Thymus (tissue), 11 donors: ENCODE results near the gene MDGA2. TPM values are rescaled to one million over a fixed set of nuclear protein-coding genes. Genes with fewer than 3 reads are reported as not detected.

Experiments used
- DNase-seq, 9 donors: peaks; one replicate each; pipeline ENCODE4 v3.0.0-alpha.2; 2013; ENCODE audit warnings: low spot score in 9 of 9, low read depth in 6 of 9, missing footprints in 1 of 9
- H3K27ac ChIP-seq, 2 donors: one replicate each; pipeline ENCODE4 v1.5.1; 2013; ENCODE audit warnings: control low read depth in 1 of 2, low read depth in 1 of 2, low read length in 1 of 2, mild to moderate bottlenecking in 1 of 2, moderate library complexity in 1 of 2
- H3K27me3 ChIP-seq, 2 donors: one replicate each; pipeline ENCODE4 v1.5.1; 2013; ENCODE audit warnings: low read length in 1 of 2; ENCODE audit not compliant: control insufficient read depth in 2 of 2, insufficient read depth in 1 of 2
- H3K36me3 ChIP-seq, 2 donors: one replicate each; pipeline ENCODE4 v1.5.1; 2013; ENCODE audit warnings: low read length in 1 of 2, mild to moderate bottlenecking in 1 of 2, moderate library complexity in 1 of 2; ENCODE audit not compliant: control insufficient read depth in 2 of 2, insufficient read depth in 2 of 2
- H3K4me1 ChIP-seq, 2 donors: one replicate each; pipeline ENCODE4 v1.5.1; 2013; ENCODE audit warnings: low read length in 2 of 2; ENCODE audit not compliant: control insufficient read depth in 2 of 2, insufficient read depth in 2 of 2
- H3K4me3 ChIP-seq, 2 donors: one replicate each; pipeline ENCODE4 v1.5.1; 2013; ENCODE audit warnings: low read length in 2 of 2, control low read depth in 1 of 2, mild to moderate bottlenecking in 1 of 2
- H3K9me3 ChIP-seq, 2 donors: one replicate each; pipeline ENCODE4 v1.5.1; 2013; ENCODE audit warnings: low read length in 1 of 2, mild to moderate bottlenecking in 1 of 2; ENCODE audit not compliant: control insufficient read depth in 2 of 2, insufficient read depth in 1 of 2
- WGBS: extraction: QIAGEN DNeasy Blood & Tissue Kit; methylation state at CpG from one replicate; pipeline ENCODE4 v1.1.7; 2013; 5-methylcytosine and 5-hydroxymethylcytosine counted together
- polyA plus RNA-seq: library from polyadenylated mRNA; stranded (reverse); fragments of 200-250 nt; gene quantifications from one replicate; pipeline ENCODE4 v1.2.3, GENCODE V29; 2013
- total RNA-seq: library from RNA; stranded (reverse); fragments of 120-200 nt; gene quantifications from one replicate; pipeline ENCODE4 v1.2.4, GENCODE V29; 2013
- donor health status: healthy.

MDGA2 gene
- total and polyA plus RNA-seq, 2 donors = 0.02 to 0.09 TPM

DNA sequence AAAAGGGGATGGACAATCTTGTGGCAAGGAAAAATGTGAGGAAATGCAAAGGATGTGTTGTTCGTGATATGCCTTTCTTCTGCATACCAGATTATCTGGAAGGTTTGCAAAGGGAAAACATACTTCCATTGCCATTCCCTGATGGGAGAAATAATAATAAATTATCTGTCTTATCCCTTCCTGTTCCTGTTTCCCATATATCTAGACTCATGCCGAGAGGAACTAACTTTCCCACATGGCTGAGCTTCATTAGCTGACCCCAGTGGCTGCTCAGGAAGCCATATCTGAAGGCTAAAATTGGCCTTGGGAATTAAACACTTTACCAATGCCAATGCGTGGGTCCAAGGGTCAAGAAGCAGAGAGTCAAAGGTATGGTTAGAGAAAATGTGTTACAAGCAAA lies 439.8 kb downstream of the MDGA2 start:
- no peaks in the 10 kb centered on the region for H3K36me3 ChIP-seq
- 93% methylated on average over 3 of the region's 3 CpGs for WGBS
- H3K27me3 ChIP-seq = no peaks in the 10 kb centered on the region

DNA sequence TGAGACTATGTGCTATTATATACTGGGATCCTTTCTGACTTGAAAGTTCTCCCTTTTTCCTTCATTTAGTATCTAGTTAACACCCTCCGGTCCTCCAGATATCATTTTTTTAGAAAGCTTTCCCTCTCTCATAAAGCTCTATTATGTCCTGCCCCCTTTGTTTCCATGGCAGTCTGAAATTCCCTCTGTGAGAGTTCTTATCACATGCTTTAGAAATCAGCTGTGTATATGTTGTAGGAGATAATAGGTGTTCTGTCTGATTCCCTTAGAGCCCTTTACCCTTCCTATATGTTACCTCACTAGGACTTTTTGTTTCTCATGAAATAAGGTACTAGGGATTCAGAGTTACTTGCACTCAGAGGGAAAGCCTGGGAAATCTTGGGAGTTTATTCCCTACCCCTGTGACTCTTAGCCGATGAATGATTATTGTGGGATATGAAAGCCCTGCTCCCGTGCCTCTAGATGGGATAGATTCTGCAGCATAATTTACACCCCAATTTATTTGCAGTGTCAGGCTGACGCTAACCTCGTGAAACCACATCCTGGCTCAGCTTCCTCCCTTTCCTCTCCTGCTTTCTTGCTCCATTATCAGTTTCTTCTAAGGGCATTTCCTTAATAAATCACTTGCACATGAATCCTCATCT lies 448.4 kb downstream of the MDGA2 start:
- Histone ChIP-seq H3K4me1 (no peaks in the 10 kb centered on the region), H3K4me3 (no peak overlapping the region), H3K36me3 (no peaks in the 10 kb centered on the region), H3K27me3 (no peaks in the 10 kb centered on the region), H3K9me3 (no peaks in the 10 kb centered on the region), H3K27ac (no peak overlapping the region)
- 19% methylated on average over 5 of the region's 5 CpGs for WGBS
- DNase-seq = peak in 3 of 9 donors; percentile 3 to 34 (median 20)

More for the DNA sequence above, 439.8 kb downstream of the MDGA2 start:
- no peak overlapping the region for H3K27ac ChIP-seq
- H3K4me1 ChIP-seq = no peaks in the 10 kb centered on the region
- H3K9me3 ChIP-seq = no peaks in the 10 kb centered on the region
- no peak overlapping the region for H3K4me3 ChIP-seq
- no peak for DNase-seq

DNA sequence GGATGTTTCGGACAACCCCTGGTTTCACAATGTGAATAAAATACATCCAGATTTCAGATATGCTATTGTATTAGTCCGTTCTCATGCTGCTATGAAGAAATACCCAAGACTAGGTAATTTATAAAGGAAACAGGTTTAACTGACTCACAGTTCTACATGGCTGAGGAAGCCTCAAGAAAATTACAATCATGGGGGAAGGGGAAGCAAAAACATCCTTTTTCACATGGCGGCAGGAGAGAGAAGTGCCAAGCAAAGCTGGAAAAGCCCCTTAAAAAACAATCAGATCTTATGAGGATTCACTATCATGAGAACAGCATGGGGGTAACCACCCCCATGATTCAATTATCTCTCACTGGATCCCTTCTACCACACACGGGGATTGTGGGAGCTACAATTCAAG lies 451.7 kb downstream of the MDGA2 start:
- no peaks in the 10 kb centered on the region for H3K27me3 ChIP-seq
- no peak overlapping the region for H3K4me3 ChIP-seq
- H3K27ac ChIP-seq = no peak overlapping the region
- H3K9me3 ChIP-seq = no peaks in the 10 kb centered on the region
- DNase-seq = no peak
- no peaks in the 10 kb centered on the region for H3K36me3 ChIP-seq
- 91% methylated on average over 4 of the region's 4 CpGs for WGBS
- H3K4me1 ChIP-seq = no peaks in the 10 kb centered on the region

DNA sequence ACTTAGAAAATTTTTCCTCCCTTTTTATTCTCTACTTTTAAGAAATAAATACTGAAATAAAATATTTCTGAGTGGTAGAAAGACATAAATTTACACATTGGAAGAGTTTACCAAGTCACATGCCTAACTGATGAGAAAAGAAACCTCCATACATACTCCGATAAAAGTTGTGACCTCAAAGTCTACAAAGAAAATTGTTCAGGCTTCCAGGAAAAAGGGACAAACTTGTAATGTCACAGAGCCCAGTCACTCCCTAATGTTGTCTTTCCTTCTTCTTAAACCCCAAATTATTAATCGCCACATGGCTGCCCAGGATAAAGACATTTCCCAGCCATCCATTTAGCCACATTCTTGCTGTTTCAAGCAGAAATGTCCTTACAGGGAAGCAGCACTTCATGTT lies 455.3 kb downstream of the MDGA2 start:
- H3K27ac ChIP-seq = no peak overlapping the region
- no peak for DNase-seq
- 66% methylated on average over 2 of the region's 2 CpGs for WGBS

DNA sequence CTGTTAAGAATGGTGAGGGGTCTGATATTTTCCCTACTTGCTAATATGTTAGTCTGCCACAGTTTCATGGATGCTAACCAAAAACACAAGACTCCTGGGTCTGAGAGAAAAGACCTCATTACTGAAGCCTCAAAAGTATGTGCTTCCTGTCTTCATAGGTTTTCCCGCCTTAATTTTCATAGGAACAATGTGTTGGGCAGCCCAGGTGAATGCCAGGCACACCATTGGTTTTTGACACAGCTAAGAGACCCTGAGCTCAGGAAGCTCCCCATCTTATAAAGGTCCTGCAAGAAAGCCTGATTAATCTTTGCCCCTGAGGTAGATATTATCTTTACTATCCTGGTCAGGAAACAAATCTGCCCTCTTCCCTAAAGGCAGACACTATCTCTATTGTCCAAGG lies 464.1 kb downstream of the MDGA2 start:
- Histone ChIP-seq H3K4me3 (no peak overlapping the region), H3K9me3 (no peaks in the 10 kb centered on the region), H3K36me3 (no peaks in the 10 kb centered on the region), H3K27ac (no peak overlapping the region), H3K4me1 (no peaks in the 10 kb centered on the region), H3K27me3 (no peaks in the 10 kb centered on the region)
- 93% methylated on average over 1 of the region's 1 CpG for WGBS
- no peak for DNase-seq

More for the DNA sequence above, 455.3 kb downstream of the MDGA2 start:
- Histone ChIP-seq H3K4me1 (no peaks in the 10 kb centered on the region), H3K9me3 (no peaks in the 10 kb centered on the region), H3K4me3 (no peak overlapping the region), H3K27me3 (no peaks in the 10 kb centered on the region), H3K36me3 (no peaks in the 10 kb centered on the region)

DNA sequence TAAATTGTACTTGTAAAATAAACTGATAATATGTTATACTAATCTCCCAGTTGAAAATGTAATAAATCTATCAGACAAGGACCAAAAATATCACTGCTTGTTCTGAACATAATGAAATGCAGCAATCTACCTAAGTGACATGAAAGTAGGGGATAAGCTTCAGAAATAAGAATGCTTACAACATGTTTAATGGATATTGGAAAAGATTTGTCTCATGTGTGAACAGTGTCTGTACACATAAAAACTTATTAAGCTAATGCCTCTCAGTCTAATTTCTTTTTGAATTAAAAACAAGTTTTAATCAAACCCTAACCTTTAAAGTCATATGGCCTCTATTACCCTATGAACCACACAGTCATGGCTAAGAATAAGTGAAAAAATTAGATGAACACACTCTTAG lies 465.3 kb downstream of the MDGA2 start:
- Histone ChIP-seq H3K9me3 (no peaks in the 10 kb centered on the region), H3K4me1 (no peaks in the 10 kb centered on the region), H3K36me3 (no peaks in the 10 kb centered on the region), H3K4me3 (no peak overlapping the region), H3K27me3 (no peaks in the 10 kb centered on the region), H3K27ac (no peak overlapping the region)
- no peak for DNase-seq

DNA sequence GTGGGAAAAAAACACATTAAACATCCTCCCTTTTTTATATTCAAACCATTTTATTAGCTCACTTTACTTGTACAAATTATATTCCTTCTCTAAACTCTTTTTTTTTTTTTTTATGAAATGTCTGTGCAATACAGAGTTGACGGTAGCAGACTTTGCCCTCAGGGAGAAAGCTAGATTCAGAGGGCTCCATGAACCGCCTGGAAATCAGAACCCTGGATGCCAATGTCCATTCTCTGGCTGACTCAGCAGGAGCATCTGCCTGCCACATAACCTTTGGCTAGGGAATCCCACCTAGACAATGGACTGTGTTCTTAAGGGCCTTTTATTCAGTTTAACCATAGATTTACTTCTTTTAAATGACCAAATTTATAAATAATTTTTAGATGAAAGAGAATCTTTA lies 467.0 kb downstream of the MDGA2 start:
- Histone ChIP-seq H3K36me3 (no peaks in the 10 kb centered on the region), H3K4me3 (no peak overlapping the region), H3K4me1 (no peaks in the 10 kb centered on the region), H3K9me3 (no peaks in the 10 kb centered on the region), H3K27ac (no peak overlapping the region), H3K27me3 (no peaks in the 10 kb centered on the region)
- 95% methylated on average over 2 of the region's 2 CpGs for WGBS
- DNase-seq = no peak

DNA sequence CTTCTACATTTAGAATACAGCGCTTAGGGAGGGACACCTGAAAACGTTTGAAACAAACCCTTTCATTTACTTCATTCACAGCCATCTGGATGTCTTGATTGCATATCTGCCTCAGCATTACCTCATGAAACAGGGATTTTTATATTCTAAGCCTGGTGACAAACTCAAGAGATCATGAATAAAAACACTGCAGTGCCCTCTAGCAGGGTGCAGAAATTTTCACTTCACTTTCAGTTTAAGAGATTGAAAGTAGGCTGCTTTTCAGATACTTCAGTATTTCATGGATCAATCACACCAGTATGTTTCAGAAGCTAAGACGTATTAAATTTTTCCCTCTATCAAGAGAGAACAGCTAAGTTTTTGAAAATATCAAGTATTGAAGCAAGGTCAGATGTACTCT lies 467.8 kb downstream of the MDGA2 start:
- WGBS = 64% methylated on average over 3 of the region's 3 CpGs
- no peaks in the 10 kb centered on the region for H3K9me3 ChIP-seq
- DNase-seq = no peak
- H3K36me3 ChIP-seq = no peaks in the 10 kb centered on the region
- H3K4me3 ChIP-seq = no peak overlapping the region
- H3K4me1 ChIP-seq = no peaks in the 10 kb centered on the region
- no peak overlapping the region for H3K27ac ChIP-seq
- no peaks in the 10 kb centered on the region for H3K27me3 ChIP-seq

DNA sequence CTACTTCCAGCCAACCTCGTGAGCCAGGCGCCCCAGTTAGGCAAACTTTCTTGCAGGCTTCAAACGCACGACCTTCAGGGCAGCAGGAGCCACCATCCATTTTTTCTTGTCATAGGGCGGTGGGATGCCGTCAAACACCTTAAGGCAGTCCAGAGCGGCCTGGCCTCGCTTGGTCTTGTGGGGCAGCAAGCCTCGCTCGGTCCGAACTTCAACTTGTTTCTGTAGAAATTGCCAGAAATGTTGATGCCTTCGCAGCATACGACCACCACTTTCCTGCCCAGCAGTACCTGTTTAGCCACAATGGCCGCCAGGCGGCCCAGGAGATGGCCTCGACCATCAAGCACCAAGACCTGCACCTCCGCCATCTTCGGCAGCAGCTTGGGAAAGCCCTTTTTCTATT lies 474.7 kb downstream of the MDGA2 start:
- no peak for DNase-seq
- H3K4me1 ChIP-seq = no peaks in the 10 kb centered on the region
- WGBS = 96% methylated on average over 18 of the region's 18 CpGs
- H3K27me3 ChIP-seq = no peaks in the 10 kb centered on the region
- no peak overlapping the region for H3K4me3 ChIP-seq
- H3K36me3 ChIP-seq = no peaks in the 10 kb centered on the region
- no peak overlapping the region for H3K27ac ChIP-seq
- H3K9me3 ChIP-seq = peaks cover 0 to 3% of the 10 kb centered on the region in 2 donors
